ENCODE results near the gene GALR3. TPM values are rescaled to one million over a fixed set of nuclear protein-coding genes. Genes with fewer than 3 reads are reported as not detected.
A peak's percentile ranks its signal among the peaks of the same experiment; 100 is the strongest.

The GALR3 gene
- total and polyA plus RNA-seq, 2 experiments from 2014 or later: not detected

GRCh38 chr22:37818409-37819104 lies 4.6 kb upstream of the GALR3 start:
- Histone ChIP-seq H3K4me1 (ENCODE audit: insufficient read depth) (0 out of 2 replicates have a peak, but pooled peaks cover 3% of the 10 kb centered on the region), H3K4me3 (peak overlapping the region; percentile 65), H3K9me3 (ENCODE audit: low read depth) (no peaks in the 10 kb centered on the region), H3K36me3 (ENCODE audit: low read depth) (no peaks in the 10 kb centered on the region), H3K27ac (no peak overlapping the region), H3K79me2 (ENCODE audit: insufficient read depth) (no peaks in the 10 kb centered on the region), H4K20me1 (ENCODE audit: insufficient read depth) (no peaks in the 10 kb centered on the region), H3K9ac (no peak overlapping the region), H3K4me2 (ENCODE audit: unreplicated experiment) (peak overlapping the region; percentile 95), H3K27me3 (replicated peaks; ENCODE audit: insufficient read depth) (no peaks in the 10 kb centered on the region), H2AFZ (peak overlapping the region; percentile 47), H3K9me2 (ENCODE audit: insufficient read depth) (no peaks in the 10 kb centered on the region), H3F3A (ENCODE audit: insufficient read depth) (no peaks in the 10 kb centered on the region)
- TF ChIP-seq EZH2phosphoT487 (IDR thresholded peaks at IDR 0.05; ENCODE audit: insufficient read depth, low read depth): no peak
- TF ChIP-seq EZH2 (IDR thresholded peaks at IDR 0.05; ENCODE audit: insufficient read depth, poor library complexity, severe bottlenecking): no peak
- WGBS, 2 experiments (ENCODE audit: low coverage in 1 of 2, low lambda C conversion rate in 2 of 2, missing lambda C conversion rate in 2 of 2): 4 to 5% methylated on average over 62 to 63 of the region's 68 CpGs
- peak; percentile 84 for DNase-seq
- in situ Hi-C loops (cut with MboI): no loop called here

- no peaks in the 10 kb centered on the region for H3K9me3 ChIP-seq (ENCODE audit: low read depth)
- in situ Hi-C loops (cut with MboI): no loop called here
- peak overlapping the region; percentile 95 for H3K4me2 ChIP-seq (ENCODE audit: unreplicated experiment)
- H3F3A ChIP-seq (ENCODE audit: insufficient read depth): no peaks in the 10 kb centered on the region
- H3K79me2 ChIP-seq (ENCODE audit: insufficient read depth): no peaks in the 10 kb centered on the region
- H3K36me3 ChIP-seq (ENCODE audit: low read depth): no peaks in the 10 kb centered on the region
- no peak overlapping the region for H3K27ac ChIP-seq
- WGBS, 2 experiments (ENCODE audit: low coverage in 1 of 2, low lambda C conversion rate in 2 of 2, missing lambda C conversion rate in 2 of 2): 49 to 51% methylated on average over 14 of the region's 14 CpGs
- no peaks in the 10 kb centered on the region for H3K27me3 ChIP-seq (replicated peaks; ENCODE audit: insufficient read depth)
- no peak for TF ChIP-seq EZH2 (IDR thresholded peaks at IDR 0.05; ENCODE audit: insufficient read depth, poor library complexity, severe bottlenecking)
- no peak for DNase-seq
- peak overlapping the region; percentile 47 for H2AFZ ChIP-seq
- 0 out of 2 replicates have a peak, but pooled peaks cover 3% of the 10 kb centered on the region for H3K4me1 ChIP-seq (ENCODE audit: insufficient read depth)
- H3K9me2 ChIP-seq (ENCODE audit: insufficient read depth): no peaks in the 10 kb centered on the region
- H4K20me1 ChIP-seq (ENCODE audit: insufficient read depth): no peaks in the 10 kb centered on the region
- peak overlapping the region; percentile 65; the same call in 1 of the 2 replicates for H3K4me3 ChIP-seq
- no peak overlapping the region for H3K9ac ChIP-seq
These were observed 4.1 kb upstream of the GALR3 start for GRCh38 chr22:37819105-37819433.

- in situ Hi-C loops (cut with MboI): no loop called here
- Histone ChIP-seq H3K9me2 (ENCODE audit: insufficient read depth) (no peaks in the 10 kb centered on the region), H3K36me3 (ENCODE audit: low read depth) (no peaks in the 10 kb centered on the region), H3K27ac (no peak overlapping the region), H3K27me3 (replicated peaks; ENCODE audit: insufficient read depth) (no peaks in the 10 kb centered on the region), H3K79me2 (ENCODE audit: insufficient read depth) (no peaks in the 10 kb centered on the region), H3F3A (ENCODE audit: insufficient read depth) (no peaks in the 10 kb centered on the region), H3K9ac (no peak overlapping the region), H3K9me3 (ENCODE audit: low read depth) (no peaks in the 10 kb centered on the region), H3K4me1 (ENCODE audit: insufficient read depth) (0 out of 2 replicates have a peak, but pooled peaks cover 3% of the 10 kb centered on the region), H3K4me2 (ENCODE audit: unreplicated experiment) (no peak overlapping the region), H3K4me3 (no peak overlapping the region), H4K20me1 (ENCODE audit: insufficient read depth) (no peaks in the 10 kb centered on the region), H2AFZ (no peak overlapping the region)
- TF ChIP-seq EZH2phosphoT487 (IDR thresholded peaks at IDR 0.05; ENCODE audit: insufficient read depth, low read depth) (no peak), EZH2 (IDR thresholded peaks at IDR 0.05; ENCODE audit: insufficient read depth, poor library complexity, severe bottlenecking) (no peak)
- 86 to 95% methylated on average over 2 to 5 of the region's 5 CpGs for WGBS, 2 experiments (ENCODE audit: low coverage in 1 of 2, low lambda C conversion rate in 2 of 2, missing lambda C conversion rate in 2 of 2)
- no peak for DNase-seq
These were observed 2.8 kb upstream of the GALR3 start for GRCh38 chr22:37820350-37820749.

GRCh38 chr22:37822079-37822833 lies 926 bp upstream of the GALR3 start:
- Histone ChIP-seq H3K36me3 (ENCODE audit: low read depth) (no peaks in the 10 kb centered on the region), H3K27ac (no peak overlapping the region), H2AFZ (no peak overlapping the region), H3K27me3 (replicated peaks; ENCODE audit: insufficient read depth) (no peaks in the 10 kb centered on the region), H3F3A (ENCODE audit: insufficient read depth) (no peaks in the 10 kb centered on the region), H3K4me2 (ENCODE audit: unreplicated experiment) (no peak overlapping the region), H3K9me3 (ENCODE audit: low read depth) (no peaks in the 10 kb centered on the region), H3K4me1 (ENCODE audit: insufficient read depth) (0 out of 2 replicates have a peak, but pooled peaks cover 3% of the 10 kb centered on the region), H3K79me2 (ENCODE audit: insufficient read depth) (no peaks in the 10 kb centered on the region), H3K4me3 (no peak overlapping the region), H4K20me1 (ENCODE audit: insufficient read depth) (no peaks in the 10 kb centered on the region), H3K9me2 (ENCODE audit: insufficient read depth) (no peaks in the 10 kb centered on the region), H3K9ac (no peak overlapping the region)
- no peak for TF ChIP-seq EZH2 (IDR thresholded peaks at IDR 0.05; ENCODE audit: insufficient read depth, poor library complexity, severe bottlenecking)
- no peak for TF ChIP-seq EZH2phosphoT487 (IDR thresholded peaks at IDR 0.05; ENCODE audit: insufficient read depth, low read depth)
- in situ Hi-C loops (cut with MboI): no loop called here
- 28 to 33% methylated on average over 8 of the region's 8 CpGs for WGBS, 2 experiments (ENCODE audit: low coverage in 1 of 2, low lambda C conversion rate in 2 of 2, missing lambda C conversion rate in 2 of 2)
- DNase-seq: peak; percentile 8

Data from GM23248 (cell line).